SU-DHL-6 (cell line): ENCODE results near the gene RUBCNL.

ENCODE experiments used
- CTCF ChIP-seq: fragments of 200-600 bp; sonication (generic); IDR thresholded peaks from one replicate; pipeline ENCODE4 v1.5.1; 2017; ENCODE audit warnings: antibody characterized with exemption, mild to moderate bottlenecking, low read length, moderate library complexity; ENCODE audit not compliant: insufficient read depth, poor library complexity, severe bottlenecking
- EZH2phosphoT487 ChIP-seq: fragments of 200-600 bp; sonication (generic), shearing (Covaris generic); conservative IDR thresholded peaks from 2 replicates; pipeline ENCODE4 v1.6.1; 2018; ENCODE audit warnings: mild to moderate bottlenecking, antibody characterized with exemption, low read length, moderate library complexity, mixed read lengths

- no peak for TF ChIP-seq CTCF
- TF ChIP-seq EZH2phosphoT487: no peak
Observed at GRCh38 chr13:46388308-46388707, 1.3 kb upstream of the RUBCNL start.
